Gastrocnemius medialis (tissue), 4 donors: ENCODE data around the gene ACTL9. TPM values are rescaled to one million over a fixed set of nuclear protein-coding genes. Genes with fewer than 3 reads are reported as not detected.
"Not testable (repeated sequence)": the region's sequence is repeated elsewhere in the genome, so short reads cannot be mapped to it uniquely, and the experiment has no call there.

Source experiments
- ATAC-seq, 2 donors: fragments of 150-250 bp; one replicate each; pipeline ENCODE4 v1.9.1; 2016
- DNase-seq, 2 donors: peaks; one replicate each; pipeline ENCODE4 v3.0.0-alpha.2; 2019
- H3K27ac ChIP-seq, 4 donors: fragments of 200-600 bp; sonication (generic); 1 replicate in 1 of 4; 2 replicates in 3 of 4; pipeline ENCODE4 v1.5.1; 2016 to 2018; ENCODE audit warnings: mild to moderate bottlenecking in 2 of 4, moderate library complexity in 1 of 4
- H3K27me3 ChIP-seq, 3 donors: fragments of 200-600 bp; sonication (generic) in 2 of 3; 1 replicate in 1 of 3; 2 replicates in 2 of 3; pipeline versions ENCODE4 v1.5.1 to v1.6.0; 2016 to 2019; ENCODE audit warnings: mild to moderate bottlenecking in 1 of 3, moderate library complexity in 1 of 3
- H3K36me3 ChIP-seq, 2 donors: fragments of 200-600 bp; sonication (generic) in 1 of 2; one replicate each; pipeline ENCODE4 v1.5.1; 2017 to 2018
- H3K4me1 ChIP-seq, 2 donors: fragments of 200-600 bp; sonication (generic) in 1 of 2; one replicate each; pipeline ENCODE4 v1.5.1; 2016 to 2017; ENCODE audit warnings: mild to moderate bottlenecking in 2 of 2
- H3K4me3 ChIP-seq, 4 donors: fragments of 200-600 bp; sonication (generic) in 3 of 4; 1 replicate in 1 of 4; 2 replicates in 3 of 4; pipeline ENCODE4 v1.5.1; 2016 to 2019; ENCODE audit warnings: mild to moderate bottlenecking in 2 of 4
- H3K9me3 ChIP-seq, 3 donors: fragments of 200-600 bp; sonication (generic) in 2 of 3; 1 replicate in 1 of 3; 2 replicates in 2 of 3; pipeline ENCODE4 v1.5.1; 2016 to 2019
- POLR2A ChIP-seq, 2 donors: fragments of 450-650 bp; IDR thresholded peaks; one replicate each; pipeline ENCODE4 v1.6.1; 2017; ENCODE audit warnings: antibody characterized with exemption in 2 of 2, mild to moderate bottlenecking in 2 of 2, moderate library complexity in 2 of 2
- in situ Hi-C, 4 donors: fragments of 200-750 bp; cut with MboI; loops; one replicate each; pipeline versions ENCODE4 v1.15.0 to v1.8.0; 2017; ENCODE audit warnings: low sequenced_read_pairs in 4 of 4
- intact Hi-C: fragments of 100-400 bp; cut with DNase I; formaldehyde crosslinking; loops from one replicate; pipeline ENCODE4 v1.15.1; 2023; ENCODE audit warnings: low total_unique reads
- total RNA-seq, 4 donors: library from RNA; depleted of rRNA; stranded (reverse); fragments of >200 nt; gene quantifications; one replicate each; pipeline versions ENCODE4 v1.1.0 to v1.2.3, GENCODE V29; 2016
- TF ChIP-seq, protein P1 (sequence below), 5 experiments: fragments of 450-650 bp in 3 of 5; fragments of 200-600 bp in 2 of 5; sonication (generic) in 2 of 5; IDR thresholded peaks in 4 of 5; conservative IDR thresholded peaks in 1 of 5; 1 replicate in 4 of 5; 2 replicates in 1 of 5; pipeline ENCODE4 v1.5.1; 2016 to 2019; ENCODE audit warnings: antibody characterized with exemption in 5 of 5, mild to moderate bottlenecking in 3 of 5, moderate library complexity in 3 of 5

ACTL9 gene
- total RNA-seq, 4 donors from 2014 or later = not detected

DNA sequence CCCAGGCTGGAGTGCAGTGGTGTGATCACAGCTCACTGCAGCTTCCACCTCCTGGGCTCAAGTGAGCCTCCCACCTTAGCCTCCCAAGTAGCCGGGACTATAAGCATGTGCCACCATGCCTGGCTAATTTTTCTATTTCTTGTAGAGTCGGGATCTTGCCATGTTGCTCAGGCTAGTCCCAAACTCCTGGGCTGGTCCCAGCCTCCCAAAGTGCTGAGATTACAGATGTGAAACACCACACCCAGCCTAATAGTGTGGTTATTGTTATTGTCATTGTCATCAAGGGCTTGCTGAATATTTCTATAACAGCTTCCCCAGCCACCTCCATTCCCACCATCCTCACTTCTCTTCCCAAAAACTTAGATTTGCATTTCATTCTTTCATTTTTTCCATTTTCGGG lies 25.7 kb upstream of the ACTL9 start:
- in situ Hi-C loops (no loop called here), intact Hi-C loops (no loop called here)
- H3K27ac ChIP-seq = no peak overlapping the region
- H3K9me3 ChIP-seq = no peaks in the 10 kb centered on the region
- H3K36me3 ChIP-seq = no peaks in the 10 kb centered on the region
- no peaks in the 10 kb centered on the region for H3K27me3 ChIP-seq
- no peak overlapping the region for H3K4me3 ChIP-seq
- ATAC-seq (no peak), DNase-seq (no peak)
- H3K4me1 ChIP-seq = no peaks in the 10 kb centered on the region
- no peak for TF ChIP-seq POLR2A (IDR thresholded peaks at IDR 0.05)
- TF ChIP-seq, protein P1, sequence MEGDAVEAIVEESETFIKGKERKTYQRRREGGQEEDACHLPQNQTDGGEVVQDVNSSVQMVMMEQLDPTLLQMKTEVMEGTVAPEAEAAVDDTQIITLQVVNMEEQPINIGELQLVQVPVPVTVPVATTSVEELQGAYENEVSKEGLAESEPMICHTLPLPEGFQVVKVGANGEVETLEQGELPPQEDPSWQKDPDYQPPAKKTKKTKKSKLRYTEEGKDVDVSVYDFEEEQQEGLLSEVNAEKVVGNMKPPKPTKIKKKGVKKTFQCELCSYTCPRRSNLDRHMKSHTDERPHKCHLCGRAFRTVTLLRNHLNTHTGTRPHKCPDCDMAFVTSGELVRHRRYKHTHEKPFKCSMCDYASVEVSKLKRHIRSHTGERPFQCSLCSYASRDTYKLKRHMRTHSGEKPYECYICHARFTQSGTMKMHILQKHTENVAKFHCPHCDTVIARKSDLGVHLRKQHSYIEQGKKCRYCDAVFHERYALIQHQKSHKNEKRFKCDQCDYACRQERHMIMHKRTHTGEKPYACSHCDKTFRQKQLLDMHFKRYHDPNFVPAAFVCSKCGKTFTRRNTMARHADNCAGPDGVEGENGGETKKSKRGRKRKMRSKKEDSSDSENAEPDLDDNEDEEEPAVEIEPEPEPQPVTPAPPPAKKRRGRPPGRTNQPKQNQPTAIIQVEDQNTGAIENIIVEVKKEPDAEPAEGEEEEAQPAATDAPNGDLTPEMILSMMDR (IDR thresholded peaks at IDR 0.05 in 4 of 5, conservative IDR thresholded peaks at IDR 0.05 in 1 of 5) = no peak

DNA sequence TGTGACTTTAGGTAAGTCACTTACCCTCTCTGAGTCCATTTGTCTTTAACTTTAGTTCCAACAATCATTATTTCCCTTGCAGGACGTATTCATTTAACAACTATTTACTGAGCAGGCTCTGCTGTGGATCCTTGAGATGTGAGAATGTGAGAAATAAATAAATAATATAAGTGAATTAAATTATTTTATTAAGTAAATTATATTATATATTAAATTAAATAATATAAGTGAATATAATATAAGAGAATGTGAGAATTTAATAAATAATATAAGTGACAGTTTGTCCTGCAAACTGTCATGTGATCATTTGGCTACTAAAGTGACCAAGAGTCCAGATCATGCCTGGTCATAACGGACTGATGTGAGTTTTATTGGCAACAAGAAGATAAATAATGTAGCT lies 23.4 kb upstream of the ACTL9 start:
- DNase-seq (no peak), ATAC-seq (no peak)
- Histone ChIP-seq H3K27me3 (no peaks in the 10 kb centered on the region), H3K9me3 (no peaks in the 10 kb centered on the region), H3K4me1 (no peaks in the 10 kb centered on the region), H3K27ac (no peak overlapping the region), H3K36me3 (no peaks in the 10 kb centered on the region), H3K4me3 (no peak overlapping the region)
- in situ Hi-C loops (no loop called here), intact Hi-C loops (no loop called here)
- TF ChIP-seq POLR2A (IDR thresholded peaks at IDR 0.05) = no peak
- TF ChIP-seq, protein P1 (IDR thresholded peaks at IDR 0.05 in 4 of 5, conservative IDR thresholded peaks at IDR 0.05 in 1 of 5) = no peak

DNA sequence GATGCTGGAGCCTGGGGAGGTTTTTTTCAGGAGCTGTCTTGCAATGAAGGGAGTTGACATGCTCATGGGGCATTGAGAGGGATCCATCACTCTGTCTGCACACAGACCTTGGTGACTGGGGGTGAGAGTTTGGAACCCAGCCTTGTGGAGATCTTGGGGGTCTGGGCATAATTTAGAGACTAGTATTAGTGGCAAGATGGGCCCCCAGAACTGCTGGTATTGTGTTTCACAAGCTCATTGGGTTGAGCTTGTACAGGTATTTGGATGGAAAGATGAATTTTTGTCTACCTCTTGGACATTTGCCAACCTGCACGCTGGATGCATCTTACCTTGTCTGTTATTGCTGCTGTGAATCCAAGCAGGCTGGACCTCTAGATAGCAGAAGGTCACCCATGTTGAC lies 22.7 kb upstream of the ACTL9 start, which contains the start of gene OR2Z1:
Gene OR2Z1, plus strand, starts transcription at position 301 of the 400 bp plus-strand sequence. CDS start 9,395 bp downstream, outside the sequence.
- in situ Hi-C loops (no loop called here), intact Hi-C loops (no loop called here)
- Histone ChIP-seq H3K4me1 (no peaks in the 10 kb centered on the region), H3K9me3 (no peaks in the 10 kb centered on the region), H3K4me3 (no peak within 1 kb of the TSS), H3K36me3 (no peaks in the 10 kb centered on the region), H3K27me3 (no peaks in the 10 kb centered on the region), H3K27ac (no peak within 1 kb of the TSS)
- no peak for ATAC-seq
- TF ChIP-seq POLR2A (IDR thresholded peaks at IDR 0.05) = no peak
- TF ChIP-seq, protein P1 (IDR thresholded peaks at IDR 0.05 in 4 of 5, conservative IDR thresholded peaks at IDR 0.05 in 1 of 5) = no peak
- DNase-seq = no peak

DNA sequence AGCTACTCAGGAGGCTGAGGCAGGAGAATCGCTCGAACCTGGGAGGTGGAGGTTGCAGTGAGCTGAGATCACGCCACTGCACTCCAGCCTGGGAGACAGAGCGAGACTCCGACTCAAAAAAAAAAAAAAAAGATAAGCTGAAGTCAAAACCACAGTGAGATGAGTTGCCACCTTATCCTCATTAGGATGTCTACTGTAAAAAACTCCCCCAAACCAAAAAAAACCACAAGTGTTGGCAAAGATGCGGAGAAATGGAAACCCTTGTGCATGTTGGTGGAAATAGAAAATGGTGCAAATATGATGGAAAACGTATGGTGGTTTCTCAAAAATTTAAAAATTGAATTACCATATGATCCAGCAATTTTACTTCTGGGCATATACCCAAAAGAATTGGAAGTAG lies 11.7 kb upstream of the ACTL9 start:
- H3K4me3 ChIP-seq, H3K4me1 ChIP-seq, H3K36me3 ChIP-seq, ATAC-seq, H3K27ac ChIP-seq, H3K9me3 ChIP-seq, DNase-seq, H3K27me3 ChIP-seq, in situ Hi-C loops, intact Hi-C loops: not testable (repeated sequence)

DNA sequence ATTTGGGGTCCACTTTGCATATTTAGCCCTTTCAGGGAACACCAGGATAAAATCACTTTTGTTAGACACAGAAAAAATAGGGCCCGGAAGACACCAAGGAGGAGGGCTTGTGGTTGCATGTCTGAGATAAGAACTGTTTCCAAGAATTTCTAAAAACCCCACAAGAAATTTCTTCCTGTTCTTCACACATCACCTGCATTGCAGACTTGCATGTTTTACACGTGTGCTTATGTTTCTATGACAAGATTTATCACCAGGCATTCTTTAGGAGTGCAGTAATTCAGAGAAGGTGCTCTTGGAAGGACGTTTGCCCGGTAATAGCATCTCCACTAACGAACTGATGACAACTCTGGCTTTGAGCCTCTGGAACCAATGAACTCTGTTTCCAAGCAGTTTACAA lies 7.1 kb upstream of the ACTL9 start:
- no peaks in the 10 kb centered on the region for H3K36me3 ChIP-seq
- TF ChIP-seq, protein P1 (IDR thresholded peaks at IDR 0.05 in 4 of 5, conservative IDR thresholded peaks at IDR 0.05 in 1 of 5) = no peak
- TF ChIP-seq POLR2A (IDR thresholded peaks at IDR 0.05) = no peak
- in situ Hi-C loops (no loop called here), intact Hi-C loops (no loop called here)
- no peaks in the 10 kb centered on the region for H3K27me3 ChIP-seq
- DNase-seq (no peak), ATAC-seq (no peak)
- H3K4me1 ChIP-seq = no peaks in the 10 kb centered on the region
- H3K4me3 ChIP-seq = no peak overlapping the region
- no peak overlapping the region for H3K27ac ChIP-seq
- H3K9me3 ChIP-seq = no peaks in the 10 kb centered on the region

DNA sequence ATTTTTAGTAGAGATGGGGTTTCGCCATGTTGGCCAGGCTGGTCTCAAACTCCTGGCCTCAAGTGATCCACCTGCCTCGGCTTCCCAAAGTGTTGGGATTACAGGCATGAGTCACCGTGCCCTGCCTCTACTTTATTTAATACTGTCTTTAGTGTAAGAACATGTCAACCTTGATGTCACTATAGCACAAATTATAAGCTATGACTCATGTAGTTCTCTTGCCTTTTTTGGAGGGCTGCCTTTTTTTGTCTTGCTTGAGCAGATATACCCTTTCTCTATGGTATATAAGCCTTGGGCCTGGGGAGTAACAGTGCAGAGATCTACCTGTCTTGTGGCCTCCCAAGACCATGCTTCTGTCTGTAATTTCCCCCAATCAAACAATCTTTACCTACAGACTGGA lies 6.7 kb upstream of the ACTL9 start:
- H3K36me3 ChIP-seq, H3K27me3 ChIP-seq, H3K4me3 ChIP-seq, in situ Hi-C loops, DNase-seq, intact Hi-C loops, ATAC-seq, H3K4me1 ChIP-seq, H3K27ac ChIP-seq, H3K9me3 ChIP-seq: not testable (repeated sequence)
